NCI-H526 (cell line): ENCODE measurements around the gene KREMEN2.
"Not testable (repeated sequence)": the region's sequence is repeated elsewhere in the genome, so short reads cannot be mapped to it uniquely, and the experiment has no call there.

Source experiments
- DNase-seq, 2 experiments: peaks; one replicate each; lab custom pipeline; 2025; lab: John Stamatoyannopoulos, UW

KREMEN2 gene

GRCh38 chr16:2963723-2964474, at the start of gene KREMEN2:
TSS of gene KREMEN2 (plus strand) at chr16:2964275. CDS start at chr16:2964521, 246 bp downstream.
- DNase-seq = peak; percentile 58 to 88

DNA sequence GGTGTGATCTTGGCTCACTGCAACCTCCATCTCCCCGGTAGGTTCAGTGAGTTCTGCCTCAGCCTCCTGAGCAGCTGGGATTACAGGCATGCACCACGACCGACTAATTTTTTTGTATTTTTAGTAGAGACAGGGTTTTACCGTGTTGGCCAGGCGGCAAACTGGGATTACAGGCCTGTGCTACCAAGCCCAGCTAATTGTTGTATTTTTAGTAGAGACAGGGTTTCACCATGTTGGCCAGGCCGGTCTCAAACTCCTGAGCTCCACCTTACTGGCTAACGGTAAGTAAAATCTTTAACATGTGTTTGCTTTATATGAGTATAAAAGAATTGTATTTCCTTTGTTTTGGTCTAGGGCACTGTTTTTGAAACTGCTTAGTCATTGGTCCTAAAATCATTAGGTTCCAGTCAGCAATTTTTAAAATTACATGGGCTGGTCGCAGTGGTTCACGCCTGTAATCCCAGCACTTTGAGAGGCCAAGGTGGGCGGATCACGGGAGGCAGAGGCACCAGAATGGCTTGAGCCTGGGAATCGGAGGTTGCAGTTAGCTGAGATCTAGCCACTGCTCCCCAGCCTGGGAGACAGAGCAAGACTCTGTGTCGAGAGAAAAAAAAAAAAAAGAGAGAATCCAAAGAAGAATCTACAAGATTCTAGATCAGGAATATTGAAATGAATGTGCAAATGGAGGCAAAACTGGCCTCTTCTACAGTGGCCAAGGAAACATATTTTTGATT, 48.7 kb upstream of the KREMEN2 start:
- DNase-seq = no peak

DNA sequence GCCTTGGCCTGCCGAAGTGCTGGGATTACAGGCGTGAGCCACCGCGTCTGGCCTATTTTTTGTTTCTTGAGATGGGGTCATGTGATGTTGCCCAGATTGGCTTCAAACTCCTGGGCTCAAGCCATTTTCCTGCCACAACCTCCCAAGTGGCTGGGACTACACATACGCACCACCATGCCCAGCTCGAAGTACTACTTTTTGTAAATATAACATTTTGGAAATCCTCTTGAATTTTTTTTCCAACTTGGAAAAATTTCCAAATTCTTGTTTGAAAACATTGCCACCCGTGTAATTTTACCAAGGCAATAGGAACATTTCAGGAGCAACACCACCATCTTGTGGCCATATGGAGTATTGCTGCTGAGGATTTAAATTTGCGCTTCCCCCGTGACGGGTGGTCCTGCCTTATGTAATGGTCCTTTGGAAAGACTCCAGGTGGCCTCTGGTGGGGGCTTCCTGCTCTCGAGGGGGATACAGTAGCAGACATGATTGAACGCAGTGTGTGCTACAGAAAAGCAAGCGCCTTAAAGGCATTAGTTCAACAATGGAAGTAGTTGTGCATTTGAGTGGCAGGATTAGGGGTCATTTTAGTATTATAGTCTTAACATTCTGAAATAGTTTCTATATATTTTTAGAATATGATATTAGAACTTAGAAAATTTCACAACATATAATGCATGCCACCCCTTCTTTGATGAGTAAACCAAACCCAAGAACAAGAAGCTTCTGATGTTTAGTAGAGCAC, 44.4 kb upstream of the KREMEN2 start:
- DNase-seq = peak in 1 of 2 experiments; percentile 36

DNA sequence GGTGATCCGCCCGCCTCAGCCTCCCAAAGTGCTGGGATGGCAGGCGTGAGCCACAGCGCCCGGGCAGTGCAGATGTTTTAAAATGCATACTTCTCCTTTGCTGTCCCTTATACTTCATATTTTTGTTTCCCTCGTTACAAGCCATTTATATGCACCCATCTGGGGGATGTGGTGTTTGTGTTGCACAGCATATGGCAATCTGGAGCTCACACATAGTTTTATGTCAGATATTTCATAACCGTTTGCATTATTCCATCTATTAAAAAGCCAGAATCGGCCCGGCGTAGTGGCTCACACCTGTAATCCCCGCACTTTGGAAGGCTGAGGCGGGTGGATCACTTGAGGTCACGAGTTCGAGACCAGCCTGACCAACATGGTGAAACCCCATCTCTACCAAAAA, 40.6 kb upstream of the KREMEN2 start:
- DNase-seq = no peak

DNA sequence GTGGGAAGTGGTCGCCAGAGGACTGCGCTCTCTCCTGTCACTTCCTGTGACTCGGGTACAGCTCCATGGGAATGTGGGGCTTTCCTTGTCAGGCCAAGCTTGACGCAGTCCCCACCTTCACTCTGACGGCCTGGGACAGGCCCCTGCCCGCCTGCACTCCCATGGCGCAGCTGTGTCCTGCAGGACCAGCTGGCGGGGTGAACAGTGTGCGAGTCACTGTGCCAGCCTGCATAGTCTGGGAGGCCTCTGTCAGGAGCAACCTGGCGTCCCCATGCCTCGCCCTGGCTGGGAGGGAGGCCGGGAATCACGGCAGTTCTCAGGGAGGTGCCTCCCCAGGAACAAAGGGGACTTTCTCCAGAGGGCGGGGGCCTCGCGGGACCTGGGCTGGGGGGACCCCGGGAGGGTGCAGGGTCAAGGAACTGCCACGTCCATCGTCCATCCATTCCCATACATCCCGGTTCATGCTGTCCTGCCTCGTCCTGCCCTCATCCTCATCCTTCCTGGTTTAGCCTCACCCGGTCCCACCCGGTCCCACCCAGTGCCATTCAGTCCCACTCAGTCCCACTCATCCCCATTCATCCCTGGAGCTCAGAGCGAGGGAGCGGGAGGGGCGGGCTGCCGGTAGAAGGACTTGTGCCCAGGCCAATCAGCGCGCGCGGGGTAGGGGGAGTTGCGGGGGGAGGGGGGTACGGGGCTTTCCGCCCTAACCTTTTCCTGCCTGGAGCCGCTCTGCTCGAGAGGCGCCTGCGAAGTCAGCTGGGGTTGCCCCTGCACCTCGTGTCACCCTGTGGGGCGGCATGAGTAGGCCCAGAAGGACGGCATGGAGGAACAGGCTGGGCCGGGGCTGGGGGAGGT, 38.9 kb upstream of the KREMEN2 start:
- DNase-seq = no peak

GRCh38 chr16:2925951-2926649, 38.0 kb upstream of the KREMEN2 start:
- DNase-seq = no peak

GRCh38 chr16:2926650-2926999, 37.5 kb upstream of the KREMEN2 start:
- no peak for DNase-seq

- peak; percentile 67 to 86 for DNase-seq
Measured at GRCh38 chr16:2927010-2927646, 36.9 kb upstream of the KREMEN2 start.

- DNase-seq = not testable (repeated sequence)
Measured at GRCh38 chr16:2928151-2928550, 35.9 kb upstream of the KREMEN2 start.

GRCh38 chr16:2928796-2929195, 35.3 kb upstream of the KREMEN2 start:
- no peak for DNase-seq

DNA sequence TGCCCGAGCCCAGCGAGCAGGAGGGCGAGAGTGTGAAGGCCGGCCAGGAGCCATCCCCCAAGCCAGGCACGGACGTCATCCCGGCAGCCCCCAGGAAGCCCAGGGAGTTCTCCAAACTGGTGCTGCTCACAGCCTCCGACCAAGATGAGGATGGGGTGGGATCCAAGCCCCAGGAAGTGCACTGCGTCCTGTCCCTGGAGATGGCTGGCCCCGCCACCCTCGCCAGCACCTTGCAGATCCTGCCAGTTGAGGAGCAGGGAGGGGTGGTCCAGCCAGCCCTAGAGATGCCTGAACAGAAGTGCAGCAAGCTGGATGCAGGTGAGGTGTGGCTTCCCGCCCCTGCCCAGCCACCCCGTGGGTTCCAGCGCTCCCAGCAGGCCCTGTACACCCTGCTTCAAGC, 34.4 kb upstream of the KREMEN2 start:
- DNase-seq = no peak

GRCh38 chr16:2930236-2930635, 33.8 kb upstream of the KREMEN2 start:
- DNase-seq = no peak

GRCh38 chr16:2931231-2931914, 32.7 kb upstream of the KREMEN2 start:
- DNase-seq = not testable (repeated sequence)

DNA sequence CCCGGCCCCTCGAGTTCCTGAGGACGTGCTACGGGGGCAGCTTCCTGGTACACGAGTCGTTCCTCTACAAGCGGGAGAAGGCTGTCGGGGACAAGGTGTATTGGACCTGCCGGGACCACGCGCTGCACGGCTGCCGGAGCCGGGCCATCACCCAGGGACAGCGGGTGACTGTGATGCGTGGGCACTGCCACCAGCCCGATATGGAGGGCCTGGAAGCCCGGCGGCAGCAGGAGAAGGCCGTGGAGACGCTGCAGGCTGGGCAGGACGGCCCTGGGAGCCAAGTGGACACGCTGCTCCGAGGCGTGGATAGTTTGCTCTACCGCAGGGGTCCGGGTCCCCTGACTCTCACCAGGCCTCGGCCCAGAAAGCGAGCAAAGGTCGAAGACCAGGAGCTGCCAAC, 30.9 kb upstream of the KREMEN2 start:
- no peak for DNase-seq

GRCh38 chr16:2933701-2934100, 30.4 kb upstream of the KREMEN2 start:
- no peak for DNase-seq

GRCh38 chr16:2934450-2934849, 29.6 kb upstream of the KREMEN2 start:
- DNase-seq = no peak

GRCh38 chr16:2936436-2937011, 27.6 kb upstream of the KREMEN2 start:
- no peak for DNase-seq

DNA sequence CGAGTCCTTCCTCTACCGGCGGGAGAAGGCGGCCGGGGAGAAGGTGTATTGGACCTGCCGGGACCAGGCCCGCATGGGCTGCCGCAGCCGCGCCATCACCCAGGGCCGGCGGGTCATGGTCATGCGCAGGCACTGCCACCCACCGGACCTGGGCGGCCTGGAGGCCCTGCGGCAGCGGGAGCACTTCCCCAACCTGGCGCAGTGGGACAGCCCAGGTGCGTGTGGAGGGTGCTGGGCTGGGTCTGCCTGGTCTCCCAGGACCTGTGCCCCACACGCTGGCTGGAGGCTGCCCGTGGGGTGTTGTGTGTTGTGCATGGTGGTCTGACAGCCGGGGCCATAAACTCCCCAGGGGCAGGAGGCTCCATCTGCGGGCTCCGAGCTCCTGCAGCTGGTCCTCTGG, 26.9 kb upstream of the KREMEN2 start:
- DNase-seq = no peak

DNA sequence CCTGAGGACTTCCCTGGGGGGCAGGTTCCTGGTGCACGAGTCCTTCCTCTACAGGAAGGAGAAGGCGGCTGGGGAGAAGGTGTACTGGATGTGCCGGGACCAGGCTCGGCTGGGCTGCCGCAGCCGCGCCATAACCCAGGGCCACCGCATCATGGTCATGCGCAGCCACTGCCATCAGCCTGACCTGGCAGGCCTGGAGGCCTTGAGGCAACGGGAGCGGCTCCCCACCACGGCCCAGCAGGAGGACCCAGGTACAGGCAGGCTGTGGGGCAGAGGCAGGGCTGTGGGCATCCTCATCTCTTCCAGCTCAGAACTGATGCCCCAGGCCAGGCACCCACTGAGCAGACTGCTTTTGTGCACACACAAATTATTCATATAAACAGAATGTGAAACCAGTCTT, 25.9 kb upstream of the KREMEN2 start:
- no peak for DNase-seq

GRCh38 chr16:2939968-2940367, 24.1 kb upstream of the KREMEN2 start:
- DNase-seq = no peak
